HG02678 (cell line): ENCODE results near the gene PDE4B.
"Not testable (repeated sequence)": the region's sequence is repeated elsewhere in the genome, so short reads cannot be mapped to it uniquely, and the experiment has no call there.

Source experiments
- ATAC-seq: cut with Tn5 transposase; IDR thresholded peaks from one replicate; pipeline ENCODE4 v1.9.1; 2021; ENCODE audit warnings: mild to moderate bottlenecking, moderate library complexity; ENCODE audit not compliant: unreplicated experiment

PDE4B gene

GRCh38 chr1:65813956-65814355 lies 21.3 kb downstream of the PDE4B start:
- no peak for ATAC-seq

DNA sequence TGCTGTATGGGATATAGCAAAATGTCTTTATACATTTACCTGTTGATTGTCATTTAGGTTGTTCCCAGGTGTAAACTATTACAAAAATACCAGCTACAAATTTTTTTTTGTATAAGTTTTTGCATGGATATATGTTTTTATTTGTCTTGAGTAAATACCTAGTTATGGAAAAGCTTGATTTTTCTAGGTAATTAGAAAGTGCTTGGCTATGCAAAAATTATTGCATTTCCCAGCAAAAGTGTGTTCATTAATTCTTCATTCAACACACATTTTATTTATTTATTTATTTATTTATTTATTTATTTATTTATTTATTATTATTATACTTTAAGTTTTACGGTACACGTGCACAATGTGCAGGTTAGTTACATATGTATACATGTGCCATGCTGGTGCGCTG lies 22.1 kb downstream of the PDE4B start:
- no peak for ATAC-seq

- no peak for ATAC-seq
Measured at GRCh38 chr1:65817891-65818290, 25.2 kb downstream of the PDE4B start.

- ATAC-seq, result no peak
Measured at GRCh38 chr1:65818966-65819365, 26.3 kb downstream of the PDE4B start.

DNA sequence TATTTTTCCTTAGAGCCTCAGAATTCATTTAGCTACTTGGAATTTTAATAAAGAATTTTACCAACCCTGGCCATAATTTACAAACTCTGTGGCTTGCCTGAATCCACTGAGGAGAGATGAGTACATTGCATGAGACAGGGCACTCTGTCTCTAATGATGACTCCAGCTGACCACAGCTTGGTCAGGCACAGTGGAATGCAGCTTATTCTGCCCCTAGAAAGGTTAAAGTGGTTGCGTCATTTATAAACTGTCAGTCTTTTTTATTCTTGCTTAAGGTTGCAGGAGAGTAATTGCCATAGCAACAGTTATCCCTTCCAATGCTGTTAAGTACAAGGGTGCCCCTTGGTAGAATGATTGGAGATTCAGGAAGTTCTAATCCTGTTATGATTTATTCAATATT lies 28.3 kb downstream of the PDE4B start:
- no peak for ATAC-seq

- ATAC-seq, result no peak
Measured at GRCh38 chr1:65821386-65821785, 28.7 kb downstream of the PDE4B start.

- no peak for ATAC-seq
Measured at GRCh38 chr1:65824103-65824502, 31.4 kb downstream of the PDE4B start.

GRCh38 chr1:65825741-65826140 lies 33.0 kb downstream of the PDE4B start:
- ATAC-seq, result no peak

- no peak for ATAC-seq
Measured at GRCh38 chr1:65826782-65827181, 34.1 kb downstream of the PDE4B start.

DNA sequence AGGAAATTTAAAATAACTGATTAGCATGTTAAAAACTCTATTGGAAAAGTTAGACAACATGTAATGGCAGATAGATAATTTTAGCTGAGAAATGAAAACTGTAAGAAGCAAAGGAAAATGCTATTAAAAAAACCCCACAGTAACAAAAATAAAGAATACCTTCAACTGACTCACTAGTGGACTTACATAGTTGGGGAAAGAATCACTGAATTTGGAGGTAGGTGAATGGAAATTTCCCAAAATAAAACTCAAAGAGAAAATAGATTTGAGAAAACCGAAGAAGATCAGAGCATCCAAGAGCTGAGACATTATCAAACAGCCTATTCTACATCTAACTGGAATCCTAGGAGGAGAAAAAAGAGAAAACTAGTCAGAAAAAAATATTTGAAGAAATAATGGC lies 34.7 kb downstream of the PDE4B start:
- ATAC-seq, result no peak

- no peak for ATAC-seq
Measured at GRCh38 chr1:65830306-65830705, 37.6 kb downstream of the PDE4B start.

- no peak for ATAC-seq
Measured at GRCh38 chr1:65832296-65832695, 39.6 kb downstream of the PDE4B start.

DNA sequence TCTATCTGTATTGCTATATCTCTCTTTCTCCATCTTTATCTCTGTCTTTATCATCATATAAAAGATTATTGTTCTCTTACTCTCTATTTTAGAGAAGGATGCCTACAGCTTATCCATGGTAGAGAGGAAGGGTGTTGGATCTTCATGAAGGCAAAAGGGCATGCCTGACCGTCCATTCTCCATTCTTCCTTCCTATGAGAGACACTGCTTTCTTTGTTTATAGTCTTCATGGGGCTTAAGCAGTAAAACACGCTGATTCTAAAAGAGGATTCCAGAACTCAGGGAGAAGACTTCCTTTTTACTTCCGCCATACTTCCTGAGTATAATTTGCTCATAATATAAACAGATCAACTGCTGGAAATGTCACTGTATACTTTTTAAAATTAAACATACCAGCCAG lies 44.0 kb downstream of the PDE4B start:
- ATAC-seq, result no peak

DNA sequence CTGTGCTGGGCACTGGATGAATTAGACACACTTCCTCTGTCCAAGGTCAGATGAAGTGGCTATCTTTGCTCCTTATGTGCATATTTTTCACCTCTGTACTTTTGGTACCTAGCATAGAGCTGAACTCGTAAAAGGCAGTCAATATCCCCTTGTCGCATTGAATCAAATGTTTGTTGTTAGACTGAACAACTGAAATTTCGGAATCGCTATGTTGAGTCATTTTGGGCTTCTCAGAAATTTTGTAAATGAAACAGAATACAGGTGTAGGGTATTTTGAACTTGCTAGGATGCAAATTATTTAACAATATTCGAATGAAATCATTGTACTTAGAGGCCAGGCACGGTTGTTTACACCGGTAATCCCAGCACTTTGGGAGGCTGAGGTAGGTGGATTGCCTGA lies 48.0 kb downstream of the PDE4B start:
- ATAC-seq, result no peak

DNA sequence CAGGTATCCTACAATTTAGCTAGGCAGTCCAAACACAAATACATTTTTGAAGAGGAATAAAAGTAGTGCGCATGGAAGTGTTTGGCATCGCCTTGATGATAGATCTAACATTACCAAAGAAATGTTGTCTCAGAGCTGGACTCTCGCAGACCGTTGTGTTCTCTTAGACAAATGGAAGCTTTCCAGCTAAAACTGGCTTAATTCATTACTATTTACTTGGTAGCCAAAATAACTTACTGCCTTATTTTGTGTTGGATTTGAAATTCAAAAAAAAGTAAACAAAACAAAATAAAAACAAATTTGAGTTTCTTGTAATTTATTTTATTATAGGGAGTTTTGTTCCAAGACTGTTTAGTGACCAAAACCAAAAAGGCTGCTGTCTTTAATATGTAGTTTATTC lies 51.6 kb downstream of the PDE4B start:
- no peak for ATAC-seq

- ATAC-seq, result no peak
Measured at GRCh38 chr1:65844821-65845534, 52.3 kb downstream of the PDE4B start.

DNA sequence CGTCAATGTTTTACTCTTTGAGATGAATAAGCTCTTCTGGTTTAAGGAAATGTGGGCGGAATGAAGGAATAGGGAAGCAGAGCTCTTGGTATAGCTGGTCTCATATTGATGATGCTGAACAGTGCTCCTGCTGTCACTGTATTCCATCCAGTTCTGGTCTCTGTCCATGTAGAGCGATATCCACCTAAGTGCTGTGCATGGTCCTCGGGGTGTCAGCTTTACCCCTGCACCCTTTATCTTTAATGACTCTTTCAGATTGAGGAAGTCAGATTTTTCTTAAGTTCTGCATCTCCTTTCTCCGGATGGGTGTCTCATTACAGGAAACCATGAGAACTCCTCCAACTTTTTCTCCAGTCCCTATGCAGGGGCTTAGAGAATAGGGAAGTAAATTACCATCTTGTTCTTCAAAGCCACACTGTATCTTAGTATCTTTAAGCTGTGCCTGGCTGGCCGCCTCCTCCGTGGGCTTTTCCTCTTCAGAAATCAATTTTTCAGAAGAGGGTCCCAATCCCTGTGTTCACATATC lies 52.9 kb downstream of the PDE4B start:
- no peak for ATAC-seq

DNA sequence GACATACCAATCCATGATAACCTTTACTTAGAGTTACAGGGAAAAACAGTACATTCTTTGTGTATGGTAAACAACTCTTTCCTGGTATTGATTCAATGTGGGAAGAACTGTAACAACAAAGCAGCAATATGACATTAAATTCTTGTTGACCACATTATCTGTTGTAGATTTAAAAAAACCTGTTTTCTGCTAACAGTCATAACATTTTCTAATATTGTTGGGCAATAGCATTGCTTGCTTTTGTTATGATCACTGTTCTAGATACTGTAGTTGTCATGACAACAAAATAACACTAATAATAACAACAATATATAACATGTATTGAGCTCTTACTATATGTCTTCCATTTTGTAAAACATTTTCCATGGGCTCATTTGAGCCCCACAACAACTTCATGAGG lies 54.2 kb downstream of the PDE4B start:
- no peak for ATAC-seq

DNA sequence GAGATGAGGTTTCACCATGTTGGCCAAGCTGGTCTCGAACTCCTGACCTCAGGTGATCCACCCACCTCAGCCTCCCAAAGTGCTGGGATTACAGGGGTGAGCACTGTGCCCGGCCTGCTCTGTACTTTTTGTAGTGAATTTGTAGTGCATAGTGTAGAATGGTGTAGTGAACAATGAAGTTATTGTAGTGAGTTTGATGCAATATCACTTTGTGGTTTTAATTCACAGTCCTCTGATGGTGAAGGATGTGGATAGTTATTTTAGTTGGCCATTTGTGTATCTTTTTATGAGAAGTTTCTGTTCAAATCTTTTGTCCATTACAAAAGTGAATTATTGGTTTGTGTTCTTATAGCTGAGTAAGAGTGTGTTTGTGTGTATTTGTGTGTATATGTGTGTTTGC lies 57.6 kb downstream of the PDE4B start:
- no peak for ATAC-seq

DNA sequence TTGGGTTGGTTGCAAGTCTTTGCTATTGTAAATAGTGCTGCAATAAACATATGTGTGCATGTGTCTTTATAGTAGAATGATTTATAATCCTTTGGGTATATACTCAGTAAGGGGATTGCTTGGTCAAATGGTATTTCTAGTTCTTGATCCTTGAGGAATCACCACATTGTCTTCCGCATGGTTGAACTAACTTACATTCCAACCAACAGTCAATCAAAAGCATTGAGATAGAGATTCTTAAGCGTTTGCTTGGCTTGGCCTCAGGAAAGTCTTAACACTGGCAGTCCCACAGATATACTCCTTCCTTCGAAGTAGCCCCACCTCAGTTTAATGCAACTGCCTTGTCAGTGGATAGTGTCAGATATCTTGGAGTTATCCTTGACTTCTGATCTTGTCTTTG lies 63.9 kb downstream of the PDE4B start:
- ATAC-seq, result not testable (repeated sequence)

GRCh38 chr1:65866439-65866838 lies 73.7 kb downstream of the PDE4B start:
- ATAC-seq, result no peak

DNA sequence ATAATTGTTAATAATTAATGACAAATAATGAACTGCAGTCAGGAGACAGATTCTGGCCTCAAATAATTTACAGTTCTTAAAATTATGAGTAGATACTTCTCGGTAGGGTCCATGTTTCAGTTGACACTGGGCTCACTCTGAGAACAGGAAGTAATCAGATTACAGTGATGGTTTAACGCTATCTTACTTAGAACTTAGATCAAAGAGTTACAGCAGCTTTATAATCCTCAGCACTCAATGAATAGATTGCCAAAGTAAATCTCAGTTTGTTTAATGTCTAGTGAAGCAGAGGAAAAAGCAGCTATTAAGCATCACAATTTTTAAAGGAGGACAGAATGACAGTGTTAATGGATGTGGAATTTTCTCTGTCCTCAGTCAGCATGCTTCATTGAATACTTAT lies 79.6 kb downstream of the PDE4B start:
- ATAC-seq, result no peak

DNA sequence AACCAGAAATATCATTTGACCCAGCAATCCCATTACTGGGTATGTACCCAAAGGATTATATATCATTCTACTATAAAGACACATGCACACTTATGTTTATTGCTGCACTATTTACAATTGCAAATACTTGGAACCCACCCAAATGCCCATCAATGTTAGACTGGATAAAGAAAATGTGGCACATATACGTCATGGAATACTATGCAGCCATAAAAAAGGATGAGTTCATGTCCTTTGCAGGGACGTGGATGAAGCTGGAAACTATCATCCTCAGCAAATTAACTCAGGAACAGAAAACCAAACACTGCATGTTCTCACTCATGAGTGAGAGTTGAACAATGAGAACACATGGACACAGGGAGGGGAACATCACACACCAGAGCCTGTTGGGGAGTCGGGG lies 85.6 kb downstream of the PDE4B start:
- ATAC-seq, result not testable (repeated sequence)
